ENCODE measurements around the gene EFNA5. TPM values are rescaled to one million over a fixed set of nuclear protein-coding genes. Genes with fewer than 3 reads are reported as not detected.
A peak's percentile ranks its signal among the peaks of the same experiment; 100 is the strongest.
"Not testable (repeated sequence)": the region's sequence is repeated elsewhere in the genome, so short reads cannot be mapped to it uniquely, and the experiment has no call there.

The EFNA5 gene
- total RNA-seq, 4 donors from 2014 or later = 6.8 to 17.9 (median 11.5) TPM

DNA sequence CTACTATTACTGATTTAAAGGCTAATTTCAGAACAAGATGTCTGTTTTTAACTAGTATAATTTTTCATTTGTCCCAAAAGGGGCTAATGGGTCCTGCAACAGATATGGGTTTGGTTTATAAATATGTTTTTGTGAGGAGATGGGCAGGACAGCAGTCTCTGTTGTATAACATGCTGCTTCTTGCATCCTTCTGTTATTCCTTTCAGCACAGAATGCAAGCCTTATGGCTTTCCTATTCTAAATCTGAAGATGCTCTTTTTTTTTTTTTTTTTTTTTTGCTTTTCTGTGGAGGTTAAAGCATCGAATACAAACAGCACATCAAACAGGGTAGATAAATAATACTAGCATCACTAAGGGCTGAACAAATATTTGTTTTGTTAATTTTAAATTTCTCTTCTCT is 235.7 kb downstream of the EFNA5 start:
- H3K9me3 ChIP-seq = peaks cover 0 to 6% (median 0%) of the 10 kb centered on the region in 3 donors
- WGBS, 2 donors = 85 to 95% methylated on average over 1 of the region's 1 CpG

DNA sequence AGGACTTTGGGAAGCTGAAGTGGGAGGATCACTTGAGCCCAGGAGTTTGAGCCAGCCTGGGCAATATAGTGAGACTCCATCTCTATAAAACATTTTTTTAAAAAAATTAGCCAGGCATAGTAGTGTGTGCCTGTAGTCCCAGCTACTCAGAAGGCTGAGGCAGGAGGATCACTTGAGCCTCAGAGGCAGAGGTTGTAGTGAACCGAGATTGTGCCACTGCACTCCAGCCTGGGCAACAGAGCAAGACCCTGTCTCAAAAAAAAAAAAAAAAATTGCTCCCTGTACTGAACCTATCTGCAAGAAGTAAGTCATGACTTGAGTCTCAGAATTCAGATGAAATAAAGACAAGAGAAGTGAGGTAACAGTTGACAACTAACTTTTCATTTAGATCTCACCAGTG is 237.1 kb downstream of the EFNA5 start:
- peaks cover 0 to 18% (median 3%) of the 10 kb centered on the region in 3 donors for H3K4me1 ChIP-seq
- H3K4me3 ChIP-seq; H3K9me3 ChIP-seq; H3K36me3 ChIP-seq; H3K27me3 ChIP-seq; H3K27ac ChIP-seq; DNase-seq; intact Hi-C loops (cut with DNase I): not testable (repeated sequence)
- 92 to 100% methylated on average over 1 of the region's 1 CpG for WGBS, 2 donors

More for the DNA sequence above, 235.7 kb downstream of the EFNA5 start:
- Histone ChIP-seq H3K27me3 (no peaks in the 10 kb centered on the region), H3K4me3 (no peak overlapping the region), H3K27ac (no peak overlapping the region), H3K36me3 (no peaks in the 10 kb centered on the region), H3K4me1 (peaks cover 0 to 16% (median 3%) of the 10 kb centered on the region in 3 donors)
- no peak for DNase-seq
- intact Hi-C loops (cut with DNase I) = no loop called here
- TF ChIP-seq POLR2A (IDR thresholded peaks at IDR 0.05) = no peak
- TF ChIP-seq, protein P1, sequence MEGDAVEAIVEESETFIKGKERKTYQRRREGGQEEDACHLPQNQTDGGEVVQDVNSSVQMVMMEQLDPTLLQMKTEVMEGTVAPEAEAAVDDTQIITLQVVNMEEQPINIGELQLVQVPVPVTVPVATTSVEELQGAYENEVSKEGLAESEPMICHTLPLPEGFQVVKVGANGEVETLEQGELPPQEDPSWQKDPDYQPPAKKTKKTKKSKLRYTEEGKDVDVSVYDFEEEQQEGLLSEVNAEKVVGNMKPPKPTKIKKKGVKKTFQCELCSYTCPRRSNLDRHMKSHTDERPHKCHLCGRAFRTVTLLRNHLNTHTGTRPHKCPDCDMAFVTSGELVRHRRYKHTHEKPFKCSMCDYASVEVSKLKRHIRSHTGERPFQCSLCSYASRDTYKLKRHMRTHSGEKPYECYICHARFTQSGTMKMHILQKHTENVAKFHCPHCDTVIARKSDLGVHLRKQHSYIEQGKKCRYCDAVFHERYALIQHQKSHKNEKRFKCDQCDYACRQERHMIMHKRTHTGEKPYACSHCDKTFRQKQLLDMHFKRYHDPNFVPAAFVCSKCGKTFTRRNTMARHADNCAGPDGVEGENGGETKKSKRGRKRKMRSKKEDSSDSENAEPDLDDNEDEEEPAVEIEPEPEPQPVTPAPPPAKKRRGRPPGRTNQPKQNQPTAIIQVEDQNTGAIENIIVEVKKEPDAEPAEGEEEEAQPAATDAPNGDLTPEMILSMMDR (IDR thresholded peaks at IDR 0.05) = no peak

DNA sequence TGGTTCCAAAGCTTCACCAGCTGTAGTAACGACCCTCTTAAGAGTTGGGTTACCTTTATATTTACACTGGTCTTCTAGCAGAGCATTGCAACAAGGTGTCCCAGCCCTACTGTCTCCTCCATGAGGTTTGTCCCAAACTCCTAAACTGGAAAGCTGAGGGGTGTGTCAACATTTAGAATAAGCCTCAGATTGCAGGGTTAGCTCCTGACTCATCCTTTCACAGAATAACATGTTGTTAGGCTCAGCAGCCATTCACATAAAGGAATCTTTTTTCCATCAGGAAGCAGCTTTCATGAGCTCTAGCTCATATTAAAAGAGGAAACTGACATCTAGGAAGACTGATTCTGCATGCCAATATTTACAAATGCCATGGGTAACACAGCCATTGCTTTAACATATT is 238.7 kb downstream of the EFNA5 start:
- intact Hi-C loops (cut with DNase I) = no loop called here
- H3K36me3 ChIP-seq = peaks cover 0 to 4% (median 0%) of the 10 kb centered on the region in 3 donors
- H3K4me1 ChIP-seq = peaks cover 0 to 18% (median 3%) of the 10 kb centered on the region in 3 donors
- 61 to 86% methylated on average over 1 of the region's 1 CpG for WGBS, 2 donors
- H3K27ac ChIP-seq = peak overlapping the region in 1 of 4 donors; percentile 28
- no peaks in the 10 kb centered on the region for H3K27me3 ChIP-seq
- no peak overlapping the region for H3K4me3 ChIP-seq
- TF ChIP-seq POLR2A (IDR thresholded peaks at IDR 0.05) = no peak
- TF ChIP-seq, protein P1 (IDR thresholded peaks at IDR 0.05) = no peak
- no peaks in the 10 kb centered on the region for H3K9me3 ChIP-seq
- no peak for DNase-seq

DNA sequence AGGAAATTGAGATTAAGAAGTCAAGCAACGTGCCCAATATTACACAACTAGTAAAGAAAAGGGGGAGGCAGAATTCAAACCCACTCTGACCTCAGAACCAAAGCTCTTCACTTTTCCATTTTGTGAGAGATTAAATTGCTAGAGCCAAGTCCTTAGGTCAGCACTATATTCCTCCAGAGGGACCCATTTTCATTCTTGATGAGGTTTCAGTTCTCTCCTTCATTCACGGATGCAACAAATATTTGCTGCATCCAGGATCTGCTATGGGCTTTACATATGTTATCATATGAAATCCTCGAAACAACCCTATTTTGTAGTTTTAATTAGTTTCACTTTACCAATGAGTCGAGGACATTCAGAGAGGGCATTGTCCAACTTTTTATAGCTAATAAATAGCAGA is 239.2 kb downstream of the EFNA5 start:
- Histone ChIP-seq H3K27me3 (no peaks in the 10 kb centered on the region), H3K36me3 (peaks cover 0 to 7% (median 0%) of the 10 kb centered on the region in 3 donors), H3K4me3 (no peak overlapping the region), H3K27ac (peak overlapping the region in 1 of 4 donors; percentile 28), H3K9me3 (no peaks in the 10 kb centered on the region), H3K4me1 (peaks cover 0 to 18% (median 3%) of the 10 kb centered on the region in 3 donors)
- DNase-seq = no peak
- no peak for TF ChIP-seq POLR2A (IDR thresholded peaks at IDR 0.05)
- intact Hi-C loops (cut with DNase I) = no loop called here
- WGBS, 2 donors = 79 to 90% methylated on average over 4 of the region's 4 CpGs

DNA sequence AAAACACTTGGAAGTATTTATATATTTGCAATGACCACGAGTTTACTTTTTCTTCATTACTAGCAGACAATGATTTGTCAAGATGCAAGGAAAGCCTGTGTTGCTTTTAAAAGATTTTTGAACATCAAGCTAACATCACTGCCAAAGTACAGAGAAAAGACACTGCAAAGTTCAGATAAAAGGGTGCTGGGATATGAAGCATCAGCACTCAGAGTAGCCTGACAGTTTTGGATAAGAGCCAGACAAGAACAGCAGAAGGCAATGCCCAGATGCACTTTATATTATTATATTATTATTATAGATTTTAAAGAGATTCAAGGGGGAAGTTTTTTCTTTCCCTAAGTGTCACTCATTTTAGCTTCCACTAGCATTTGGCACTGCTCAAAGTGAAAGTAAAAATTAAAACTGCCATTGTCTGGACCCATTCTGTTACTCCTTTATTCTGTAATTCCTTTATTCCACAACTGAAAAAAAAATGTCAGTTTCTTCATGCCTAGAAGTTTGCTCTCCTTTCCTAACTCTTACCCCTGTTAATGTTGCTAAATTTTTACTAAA is 240.6 kb downstream of the EFNA5 start:
- Histone ChIP-seq H3K9me3 (no peaks in the 10 kb centered on the region), H3K4me3 (peak overlapping the region in 1 of 4 donors; percentile 27), H3K27me3 (no peaks in the 10 kb centered on the region), H3K36me3 (peaks cover 0 to 7% (median 0%) of the 10 kb centered on the region in 3 donors), H3K27ac (no peak overlapping the region), H3K4me1 (peaks cover 0 to 28% (median 12%) of the 10 kb centered on the region in 3 donors)
- TF ChIP-seq POLR2A (IDR thresholded peaks at IDR 0.05) = no peak
- TF ChIP-seq, protein P1 (IDR thresholded peaks at IDR 0.05) = no peak
- 36 to 66% methylated on average over 1 of the region's 1 CpG for WGBS, 2 donors
- intact Hi-C loops (cut with DNase I) = no loop called here
- no peak for DNase-seq

DNA sequence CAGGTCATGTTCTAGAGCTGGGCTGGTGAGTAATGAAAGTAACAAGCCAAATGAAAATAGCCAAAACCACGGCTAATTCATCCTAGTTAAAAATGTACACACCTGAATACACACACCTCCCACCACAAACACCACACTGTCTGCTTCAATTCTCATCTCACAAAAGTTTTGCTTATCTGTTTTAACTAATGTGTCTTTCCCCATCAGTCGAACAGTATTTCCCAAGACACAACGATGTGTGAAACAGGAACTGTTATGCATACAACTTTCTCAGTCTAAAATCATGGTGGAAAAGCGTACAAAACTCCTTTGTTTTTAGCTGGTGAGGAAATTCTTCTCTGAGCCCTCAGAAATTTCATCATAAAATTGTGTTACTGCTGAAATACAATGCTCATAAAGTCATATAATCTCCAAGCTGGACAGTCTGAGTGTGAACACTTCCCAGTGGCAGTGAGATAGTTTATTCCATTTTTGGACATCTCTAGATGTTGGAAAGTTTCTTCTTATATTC is 242.4 kb downstream of the EFNA5 start:
- H3K9me3 ChIP-seq = no peaks in the 10 kb centered on the region
- H3K4me3 ChIP-seq = no peak overlapping the region
- peaks cover 0 to 28% (median 12%) of the 10 kb centered on the region in 3 donors for H3K4me1 ChIP-seq
- intact Hi-C loops (cut with DNase I) = no loop called here
- TF ChIP-seq, protein P1 (IDR thresholded peaks at IDR 0.05) = no peak
- TF ChIP-seq POLR2A (IDR thresholded peaks at IDR 0.05) = no peak
- peaks cover 0 to 7% (median 0%) of the 10 kb centered on the region in 3 donors for H3K36me3 ChIP-seq
- DNase-seq = no peak
- 68 to 69% methylated on average over 4 of the region's 4 CpGs for WGBS, 2 donors
- no peak overlapping the region for H3K27ac ChIP-seq
- H3K27me3 ChIP-seq = no peaks in the 10 kb centered on the region

All from esophagus squamous epithelium (tissue), 5 donors.